ENCODE results near the gene COPG2. TPM values are rescaled to one million over a fixed set of nuclear protein-coding genes. Genes with fewer than 3 reads are reported as not detected.
"Not testable (repeated sequence)": the region's sequence is repeated elsewhere in the genome, so short reads cannot be mapped to it uniquely, and the experiment has no call there.

COPG2 gene
- total RNA-seq, 1 experiment from 2014 or later, result 26.0 TPM

DNA sequence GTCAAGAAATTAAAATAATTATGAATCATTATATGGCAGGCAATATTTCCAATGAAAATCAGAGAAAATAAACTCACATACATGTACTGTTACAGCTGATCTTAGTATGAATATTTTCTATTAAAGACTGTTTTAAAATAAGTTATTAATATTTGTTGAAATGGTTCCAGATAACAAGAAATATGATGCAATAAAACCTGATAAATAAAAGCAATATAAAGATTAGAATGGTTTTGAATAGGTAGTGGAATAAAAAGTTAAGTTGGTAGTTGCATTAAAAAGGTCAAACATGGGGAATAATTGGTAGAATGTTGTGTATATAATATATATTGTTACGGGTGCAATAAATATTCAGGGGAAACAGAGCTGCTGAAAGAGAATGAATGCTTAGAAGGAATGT, 124.2 kb downstream of the COPG2 start:
- CTCF ChIA-PET, result no interaction called here

DNA sequence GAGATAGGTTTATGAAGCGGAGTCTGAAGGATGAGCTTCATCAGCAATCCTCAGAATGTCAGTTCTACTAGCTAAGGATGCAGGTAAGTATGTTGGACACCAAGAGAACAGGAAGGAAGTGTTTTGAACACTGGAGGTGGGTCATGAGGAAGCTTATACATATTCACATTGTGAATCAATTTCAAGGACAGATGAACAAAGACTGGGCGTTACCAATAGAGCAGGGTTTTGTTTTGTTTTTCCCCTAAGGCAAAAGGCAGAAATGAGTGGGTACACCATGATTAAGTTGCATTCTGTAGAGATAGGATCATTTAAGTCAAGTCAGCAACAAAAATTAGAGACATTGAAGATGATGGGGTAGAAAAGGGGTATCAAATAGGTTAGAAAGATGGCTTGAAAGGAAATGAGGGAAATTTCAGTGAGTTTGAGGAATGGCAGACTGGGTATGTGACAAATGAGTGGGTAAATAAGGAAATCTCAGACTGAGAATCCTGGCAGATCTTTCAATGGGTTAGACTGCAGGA, 125.0 kb downstream of the COPG2 start:
- intact Hi-C loops (cut with micrococcal nuclease; ENCODE audit: unreplicated experiment), result no loop called here
- CTCF ChIA-PET, result no interaction called here
- POLR2A ChIA-PET, result no interaction called here

More for the DNA sequence above, 124.2 kb downstream of the COPG2 start:
- no peak for ATAC-seq
- POLR2A ChIA-PET, result no interaction called here
- in situ Hi-C loops (cut with HindIII; ENCODE audit: low pct_unique_long_range_greater_than_20kb, low sequenced_read_pairs), result no loop called here
- Histone ChIP-seq H3K27ac (ENCODE audit: low read length) (no peak overlapping the region), H3K4me1 (ENCODE audit: control insufficient read depth, insufficient read depth, low read length) (no peaks in the 10 kb centered on the region), H3K27me3 (ENCODE audit: control insufficient read depth, insufficient read depth, low read length) (no peaks in the 10 kb centered on the region), H3K36me3 (ENCODE audit: control insufficient read depth, insufficient read depth, low read length) (no peaks in the 10 kb centered on the region), H3K9me3 (ENCODE audit: control insufficient read depth, insufficient read depth, low read depth, low read length) (no peaks in the 10 kb centered on the region), H3K4me3 (ENCODE audit: low read depth in 2 of 2, low read length in 2 of 2) (no peak overlapping the region)
- intact Hi-C loops (cut with micrococcal nuclease; ENCODE audit: unreplicated experiment), result no loop called here
- BruUV-seq (replicated peaks), result no TSS peak
- DNase-seq (ENCODE audit: low read depth, low spot score), result no peak
- TF ChIP-seq, protein P1, sequence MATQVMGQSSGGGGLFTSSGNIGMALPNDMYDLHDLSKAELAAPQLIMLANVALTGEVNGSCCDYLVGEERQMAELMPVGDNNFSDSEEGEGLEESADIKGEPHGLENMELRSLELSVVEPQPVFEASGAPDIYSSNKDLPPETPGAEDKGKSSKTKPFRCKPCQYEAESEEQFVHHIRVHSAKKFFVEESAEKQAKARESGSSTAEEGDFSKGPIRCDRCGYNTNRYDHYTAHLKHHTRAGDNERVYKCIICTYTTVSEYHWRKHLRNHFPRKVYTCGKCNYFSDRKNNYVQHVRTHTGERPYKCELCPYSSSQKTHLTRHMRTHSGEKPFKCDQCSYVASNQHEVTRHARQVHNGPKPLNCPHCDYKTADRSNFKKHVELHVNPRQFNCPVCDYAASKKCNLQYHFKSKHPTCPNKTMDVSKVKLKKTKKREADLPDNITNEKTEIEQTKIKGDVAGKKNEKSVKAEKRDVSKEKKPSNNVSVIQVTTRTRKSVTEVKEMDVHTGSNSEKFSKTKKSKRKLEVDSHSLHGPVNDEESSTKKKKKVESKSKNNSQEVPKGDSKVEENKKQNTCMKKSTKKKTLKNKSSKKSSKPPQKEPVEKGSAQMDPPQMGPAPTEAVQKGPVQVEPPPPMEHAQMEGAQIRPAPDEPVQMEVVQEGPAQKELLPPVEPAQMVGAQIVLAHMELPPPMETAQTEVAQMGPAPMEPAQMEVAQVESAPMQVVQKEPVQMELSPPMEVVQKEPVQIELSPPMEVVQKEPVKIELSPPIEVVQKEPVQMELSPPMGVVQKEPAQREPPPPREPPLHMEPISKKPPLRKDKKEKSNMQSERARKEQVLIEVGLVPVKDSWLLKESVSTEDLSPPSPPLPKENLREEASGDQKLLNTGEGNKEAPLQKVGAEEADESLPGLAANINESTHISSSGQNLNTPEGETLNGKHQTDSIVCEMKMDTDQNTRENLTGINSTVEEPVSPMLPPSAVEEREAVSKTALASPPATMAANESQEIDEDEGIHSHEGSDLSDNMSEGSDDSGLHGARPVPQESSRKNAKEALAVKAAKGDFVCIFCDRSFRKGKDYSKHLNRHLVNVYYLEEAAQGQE (IDR thresholded peaks at IDR 0.05; ENCODE audit: insufficient read depth in 1 of 2, low read depth in 2 of 2, low read length in 1 of 2), result no peak
- TF ChIP-seq, protein P2, sequence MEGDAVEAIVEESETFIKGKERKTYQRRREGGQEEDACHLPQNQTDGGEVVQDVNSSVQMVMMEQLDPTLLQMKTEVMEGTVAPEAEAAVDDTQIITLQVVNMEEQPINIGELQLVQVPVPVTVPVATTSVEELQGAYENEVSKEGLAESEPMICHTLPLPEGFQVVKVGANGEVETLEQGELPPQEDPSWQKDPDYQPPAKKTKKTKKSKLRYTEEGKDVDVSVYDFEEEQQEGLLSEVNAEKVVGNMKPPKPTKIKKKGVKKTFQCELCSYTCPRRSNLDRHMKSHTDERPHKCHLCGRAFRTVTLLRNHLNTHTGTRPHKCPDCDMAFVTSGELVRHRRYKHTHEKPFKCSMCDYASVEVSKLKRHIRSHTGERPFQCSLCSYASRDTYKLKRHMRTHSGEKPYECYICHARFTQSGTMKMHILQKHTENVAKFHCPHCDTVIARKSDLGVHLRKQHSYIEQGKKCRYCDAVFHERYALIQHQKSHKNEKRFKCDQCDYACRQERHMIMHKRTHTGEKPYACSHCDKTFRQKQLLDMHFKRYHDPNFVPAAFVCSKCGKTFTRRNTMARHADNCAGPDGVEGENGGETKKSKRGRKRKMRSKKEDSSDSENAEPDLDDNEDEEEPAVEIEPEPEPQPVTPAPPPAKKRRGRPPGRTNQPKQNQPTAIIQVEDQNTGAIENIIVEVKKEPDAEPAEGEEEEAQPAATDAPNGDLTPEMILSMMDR (IDR thresholded peaks at IDR 0.05), result no peak
- TF ChIP-seq TCF7L2 (IDR thresholded peaks at IDR 0.05; ENCODE audit: low read depth, low read length), result no peak

DNA sequence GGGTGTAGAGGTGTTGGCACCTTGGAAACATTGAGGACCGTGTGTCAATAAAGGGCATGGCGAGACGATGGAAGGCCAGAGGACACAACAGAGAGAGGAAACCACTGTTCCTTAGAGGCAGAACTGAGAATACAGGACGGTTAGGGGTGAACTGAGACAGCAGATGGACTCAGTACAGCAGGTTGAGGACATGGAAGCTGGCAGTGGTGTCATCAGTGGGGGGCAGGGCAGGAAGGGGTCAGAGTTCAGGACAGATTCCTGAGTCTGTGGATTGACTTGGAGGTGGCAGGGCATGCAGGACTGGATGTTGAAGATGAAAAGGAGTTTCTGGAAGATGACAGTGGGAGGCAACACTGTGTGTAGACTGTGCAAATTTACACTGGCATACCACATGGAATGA, 126.3 kb downstream of the COPG2 start:
- ATAC-seq; H3K27me3 ChIP-seq (ENCODE audit: control insufficient read depth, insufficient read depth, low read length); in situ Hi-C loops (cut with HindIII; ENCODE audit: low pct_unique_long_range_greater_than_20kb, low sequenced_read_pairs); H3K9me3 ChIP-seq (ENCODE audit: control insufficient read depth, insufficient read depth, low read depth, low read length); POLR2A ChIA-PET; DNase-seq (ENCODE audit: low read depth, low spot score); BruUV-seq (replicated peaks); H3K4me1 ChIP-seq (ENCODE audit: control insufficient read depth, insufficient read depth, low read length); CTCF ChIA-PET; H3K27ac ChIP-seq (ENCODE audit: low read length); intact Hi-C loops (cut with micrococcal nuclease; ENCODE audit: unreplicated experiment); H3K4me3 ChIP-seq (ENCODE audit: low read depth in 2 of 2, low read length in 2 of 2); H3K36me3 ChIP-seq (ENCODE audit: control insufficient read depth, insufficient read depth, low read length): not testable (repeated sequence)

More for the DNA sequence above, 125.0 kb downstream of the COPG2 start:
- DNase-seq (ENCODE audit: low read depth, low spot score), result no peak
- H3K4me3 ChIP-seq (ENCODE audit: low read depth in 2 of 2, low read length in 2 of 2), result no peak overlapping the region
- in situ Hi-C loops (cut with HindIII; ENCODE audit: low pct_unique_long_range_greater_than_20kb, low sequenced_read_pairs), result no loop called here
- no peaks in the 10 kb centered on the region for H3K9me3 ChIP-seq (ENCODE audit: control insufficient read depth, insufficient read depth, low read depth, low read length)
- no peaks in the 10 kb centered on the region for H3K27me3 ChIP-seq (ENCODE audit: control insufficient read depth, insufficient read depth, low read length)
- H3K36me3 ChIP-seq (ENCODE audit: control insufficient read depth, insufficient read depth, low read length), result no peaks in the 10 kb centered on the region
- ATAC-seq, result no peak
- no TSS peak for BruUV-seq (replicated peaks)
- TF ChIP-seq TCF7L2 (IDR thresholded peaks at IDR 0.05; ENCODE audit: low read depth, low read length), result no peak
- TF ChIP-seq, protein P1 (IDR thresholded peaks at IDR 0.05; ENCODE audit: insufficient read depth in 1 of 2, low read depth in 2 of 2, low read length in 1 of 2), result no peak
- TF ChIP-seq POLR2AphosphoS5 (IDR thresholded peaks at IDR 0.05; ENCODE audit: low read depth, low read length), result no peak
- TF ChIP-seq, protein P2 (IDR thresholded peaks at IDR 0.05), result no peak
- no peak for TF ChIP-seq SIN3A (IDR thresholded peaks at IDR 0.05; ENCODE audit: borderline replicate concordance, insufficient read depth, low read depth, low read length)
- H3K4me1 ChIP-seq (ENCODE audit: control insufficient read depth, insufficient read depth, low read length), result no peaks in the 10 kb centered on the region
- H3K27ac ChIP-seq (ENCODE audit: low read length), result no peak overlapping the region

DNA sequence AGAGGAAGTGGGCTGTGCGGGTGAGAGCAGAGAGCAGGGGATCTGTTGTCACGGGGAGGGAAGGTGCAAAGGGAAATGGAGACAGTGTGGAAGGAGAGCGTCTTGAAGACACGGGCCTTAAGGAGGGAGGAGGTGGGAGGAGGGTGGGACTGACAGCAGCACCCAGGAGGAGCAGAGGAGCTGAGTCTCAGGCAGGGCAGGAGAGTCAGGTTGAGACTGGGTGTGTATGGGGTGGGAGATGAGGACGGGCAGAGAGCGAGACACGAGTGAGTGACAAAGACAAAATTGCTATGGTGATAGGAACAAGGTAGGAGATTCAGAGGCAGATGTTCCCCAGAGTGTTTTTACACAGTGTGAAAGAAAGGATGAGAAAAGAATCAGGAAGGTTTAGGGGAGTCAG, 127.3 kb downstream of the COPG2 start:
- H3K4me1 ChIP-seq (ENCODE audit: control insufficient read depth, insufficient read depth, low read length); DNase-seq (ENCODE audit: low read depth, low spot score); H3K27ac ChIP-seq (ENCODE audit: low read length); H3K4me3 ChIP-seq (ENCODE audit: low read depth in 2 of 2, low read length in 2 of 2); H3K27me3 ChIP-seq (ENCODE audit: control insufficient read depth, insufficient read depth, low read length); H3K9me3 ChIP-seq (ENCODE audit: control insufficient read depth, insufficient read depth, low read depth, low read length); ATAC-seq; BruUV-seq (replicated peaks); intact Hi-C loops (cut with micrococcal nuclease; ENCODE audit: unreplicated experiment); in situ Hi-C loops (cut with HindIII; ENCODE audit: low pct_unique_long_range_greater_than_20kb, low sequenced_read_pairs); H3K36me3 ChIP-seq (ENCODE audit: control insufficient read depth, insufficient read depth, low read length); CTCF ChIA-PET; POLR2A ChIA-PET: not testable (repeated sequence)

Data from Panc1 (cell line).